Measurements from ENCODE around the gene THBD.

THBD gene

DNA sequence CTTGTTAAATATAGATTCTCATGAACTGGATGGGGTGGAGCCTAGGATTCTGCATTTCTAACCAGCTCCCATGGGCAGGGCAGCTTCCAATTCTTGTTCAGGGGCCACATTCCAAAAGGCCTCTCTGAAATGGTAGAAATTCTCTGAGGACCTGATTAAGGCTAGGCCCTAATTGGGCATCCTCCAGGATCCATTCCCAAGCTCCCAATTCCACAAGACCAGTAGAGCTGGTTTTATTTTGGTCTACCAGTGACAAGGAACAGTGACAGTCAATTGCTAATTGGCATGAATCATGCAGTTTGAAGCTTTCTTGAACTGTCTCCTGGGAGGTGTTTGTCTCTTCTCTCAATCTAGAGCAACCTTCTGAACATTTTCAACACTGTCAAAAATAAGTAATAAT, 3.0 kb downstream of the THBD start:
- no peak for TF ChIP-seq POLR2A (IDR thresholded peaks at IDR 0.05; ENCODE audit: low read depth, low read length)
- no peak for DNase-seq (ENCODE audit: insufficient read length, low spot score)
- FAIRE-seq, result no peak

DNA sequence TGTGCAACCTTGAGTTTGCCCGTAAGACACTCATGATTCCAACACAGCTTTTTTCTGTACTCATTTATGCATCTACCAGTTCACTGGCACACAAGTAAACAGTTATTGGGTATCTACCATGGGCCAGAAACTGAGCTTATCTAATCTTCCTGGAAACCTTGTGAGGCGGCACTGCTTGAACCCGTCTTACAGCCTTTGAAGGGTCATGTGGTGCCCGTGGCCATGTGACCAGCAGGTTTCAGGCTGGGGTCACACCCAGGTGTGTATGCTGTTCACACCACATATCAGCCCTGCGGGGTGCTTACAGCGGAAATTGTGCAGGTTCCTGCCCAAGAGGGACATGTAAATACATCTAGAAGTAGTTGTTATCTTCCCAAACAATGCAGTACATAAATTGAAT, 6.1 kb downstream of the THBD start:
- FAIRE-seq, result no peak
- no peak for DNase-seq (ENCODE audit: insufficient read length, low spot score)
- TF ChIP-seq POLR2A (IDR thresholded peaks at IDR 0.05; ENCODE audit: low read depth, low read length), result no peak

DNA sequence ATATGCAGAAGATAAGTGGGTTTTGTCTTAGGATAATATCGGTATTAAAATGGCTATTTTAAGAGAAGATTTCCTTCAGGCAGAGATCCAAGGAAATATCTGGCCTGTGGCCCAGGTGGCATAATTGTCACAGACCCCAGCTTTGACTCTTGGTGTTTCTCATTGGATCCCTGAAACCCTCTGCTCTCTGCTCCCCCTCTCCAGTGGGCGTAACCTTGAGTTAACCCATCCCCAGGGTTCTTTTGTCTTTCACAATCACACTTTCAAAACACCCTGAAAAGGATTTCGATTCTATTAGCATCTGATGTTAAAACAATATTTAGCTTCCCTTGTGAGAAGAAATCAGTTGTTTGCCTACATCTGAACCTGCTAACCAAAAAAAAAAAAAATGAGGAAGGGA, 7.2 kb downstream of the THBD start:
- FAIRE-seq, result no peak
- DNase-seq (ENCODE audit: insufficient read length, low spot score), result no peak
- no peak for TF ChIP-seq POLR2A (IDR thresholded peaks at IDR 0.05; ENCODE audit: low read depth, low read length)

DNA sequence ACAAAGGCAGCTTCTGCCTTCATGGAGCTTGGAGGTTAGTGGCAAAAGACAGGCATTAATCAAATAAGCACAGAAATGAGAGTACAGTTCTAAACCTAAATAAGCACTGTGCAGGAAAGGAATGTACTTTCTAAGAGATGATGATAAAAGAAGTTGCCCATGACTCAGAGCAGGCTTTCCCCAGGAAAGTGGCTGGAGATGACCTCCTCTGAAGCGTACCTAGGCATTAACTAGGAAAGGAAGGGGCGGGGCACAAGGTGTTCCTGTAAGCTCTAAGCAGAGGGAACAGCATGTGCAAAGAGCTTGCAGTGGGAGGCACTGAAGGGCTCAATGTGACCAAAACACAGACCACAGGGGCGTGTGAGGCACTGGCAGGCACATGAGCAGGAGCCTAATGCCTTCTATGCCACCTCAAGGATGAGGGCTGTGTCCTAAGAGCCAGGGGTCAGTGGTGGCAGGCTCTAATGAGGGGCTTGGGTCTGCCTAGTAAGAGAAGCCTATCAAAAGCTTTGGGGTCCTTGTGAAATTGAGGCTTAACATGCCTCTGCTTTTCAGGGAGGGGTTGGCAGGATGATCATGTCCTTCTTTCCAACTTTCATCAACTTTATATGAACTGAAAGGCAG, 9.5 kb downstream of the THBD start:
- no peak for DNase-seq (ENCODE audit: insufficient read length, low spot score)
- FAIRE-seq, result no peak
- no peak for TF ChIP-seq POLR2A (IDR thresholded peaks at IDR 0.05; ENCODE audit: low read depth, low read length)

DNA sequence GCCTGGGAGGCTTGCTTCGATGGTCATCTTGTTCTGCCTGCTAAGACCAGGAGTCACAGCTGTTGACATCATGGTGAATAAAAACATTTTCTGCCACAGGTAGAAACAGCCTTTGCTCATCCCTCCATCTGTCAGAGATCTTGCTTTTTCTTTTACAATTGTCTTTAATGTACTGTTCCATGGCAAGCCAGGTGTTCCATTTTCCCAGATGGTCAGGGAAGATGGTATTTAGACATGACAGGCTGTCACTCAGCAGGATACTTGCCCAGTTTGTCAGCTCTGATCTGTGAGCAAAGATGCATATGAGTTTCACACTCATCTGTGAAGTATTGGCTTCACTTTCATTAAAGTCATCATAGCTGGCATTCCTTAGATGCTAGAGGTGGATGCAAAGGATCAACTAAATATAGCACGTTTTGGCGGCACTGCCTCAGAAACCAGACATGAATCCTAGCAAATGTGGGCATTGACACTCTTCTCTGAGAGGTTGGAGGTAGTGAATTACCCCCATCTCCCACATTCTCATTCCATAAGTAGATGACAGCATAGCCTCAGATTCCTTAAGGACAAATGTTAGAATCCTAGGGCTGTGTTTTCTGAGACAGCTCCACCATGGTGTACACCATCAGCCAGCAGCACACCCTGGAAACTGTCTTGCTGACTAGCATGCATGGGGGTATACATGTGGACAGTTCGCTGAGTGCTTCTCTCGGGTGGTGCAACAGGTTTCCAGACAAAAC, 10.2 kb downstream of the THBD start:
- no peak for TF ChIP-seq POLR2A (IDR thresholded peaks at IDR 0.05; ENCODE audit: low read depth, low read length)
- no peak for FAIRE-seq
- DNase-seq (ENCODE audit: insufficient read length, low spot score), result no peak

DNA sequence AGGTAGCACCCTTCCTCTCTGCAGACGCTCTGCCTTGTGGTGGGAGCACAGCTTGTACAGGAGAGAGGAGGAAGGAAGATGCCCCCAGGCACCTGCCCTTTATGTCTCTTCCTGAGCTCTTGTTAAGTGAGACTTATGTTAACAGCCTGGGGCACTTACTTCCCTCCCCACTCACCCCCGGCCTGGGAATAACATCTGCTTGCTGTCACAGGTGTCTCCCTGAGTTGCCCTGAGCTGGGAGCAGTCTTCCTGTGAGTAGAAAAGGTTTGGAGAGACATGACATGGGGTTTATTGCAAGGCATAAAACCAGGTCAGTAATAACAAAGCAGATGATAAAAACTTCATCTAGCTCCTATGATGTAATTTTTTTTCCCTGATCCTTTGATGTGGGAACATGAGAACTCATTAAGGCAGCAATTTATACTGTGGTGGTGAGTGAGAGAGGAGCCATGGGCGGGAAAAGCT, 12.4 kb downstream of the THBD start:
- TF ChIP-seq POLR2A (IDR thresholded peaks at IDR 0.05; ENCODE audit: low read depth, low read length), result no peak
- FAIRE-seq (no peak), DNase-seq (ENCODE audit: insufficient read length, low spot score) (no peak)

DNA sequence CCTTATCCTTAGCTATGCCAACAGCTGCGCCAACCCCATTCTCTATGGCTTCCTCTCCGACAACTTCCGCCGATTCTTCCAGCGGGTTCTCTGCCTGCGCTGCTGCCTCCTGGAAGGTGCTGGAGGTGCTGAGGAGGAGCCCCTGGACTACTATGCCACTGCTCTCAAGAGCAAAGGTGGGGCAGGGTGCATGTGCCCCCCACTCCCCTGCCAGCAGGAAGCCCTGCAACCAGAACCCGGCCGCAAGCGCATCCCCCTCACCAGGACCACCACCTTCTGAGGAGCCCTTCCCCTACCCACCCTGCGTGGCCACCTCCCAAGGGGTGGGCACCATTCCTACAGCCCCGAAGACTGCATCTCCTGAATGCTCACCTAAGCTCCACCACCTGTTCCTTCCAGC, 13.1 kb downstream of the THBD start:
- no peak for TF ChIP-seq POLR2A (IDR thresholded peaks at IDR 0.05; ENCODE audit: low read depth, low read length)
- FAIRE-seq, result no peak
- DNase-seq (ENCODE audit: insufficient read length, low spot score), result no peak

DNA sequence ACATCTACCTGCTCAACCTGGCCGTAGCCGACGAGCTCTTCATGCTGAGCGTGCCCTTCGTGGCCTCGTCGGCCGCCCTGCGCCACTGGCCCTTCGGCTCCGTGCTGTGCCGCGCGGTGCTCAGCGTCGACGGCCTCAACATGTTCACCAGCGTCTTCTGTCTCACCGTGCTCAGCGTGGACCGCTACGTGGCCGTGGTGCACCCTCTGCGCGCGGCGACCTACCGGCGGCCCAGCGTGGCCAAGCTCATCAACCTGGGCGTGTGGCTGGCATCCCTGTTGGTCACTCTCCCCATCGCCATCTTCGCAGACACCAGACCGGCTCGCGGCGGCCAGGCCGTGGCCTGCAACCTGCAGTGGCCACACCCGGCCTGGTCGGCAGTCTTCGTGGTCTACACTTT, 13.7 kb downstream of the THBD start:
- TF ChIP-seq POLR2A (IDR thresholded peaks at IDR 0.05; ENCODE audit: low read depth, low read length), result no peak
- DNase-seq (ENCODE audit: insufficient read length, low spot score) (no peak), FAIRE-seq (no peak)

DNA sequence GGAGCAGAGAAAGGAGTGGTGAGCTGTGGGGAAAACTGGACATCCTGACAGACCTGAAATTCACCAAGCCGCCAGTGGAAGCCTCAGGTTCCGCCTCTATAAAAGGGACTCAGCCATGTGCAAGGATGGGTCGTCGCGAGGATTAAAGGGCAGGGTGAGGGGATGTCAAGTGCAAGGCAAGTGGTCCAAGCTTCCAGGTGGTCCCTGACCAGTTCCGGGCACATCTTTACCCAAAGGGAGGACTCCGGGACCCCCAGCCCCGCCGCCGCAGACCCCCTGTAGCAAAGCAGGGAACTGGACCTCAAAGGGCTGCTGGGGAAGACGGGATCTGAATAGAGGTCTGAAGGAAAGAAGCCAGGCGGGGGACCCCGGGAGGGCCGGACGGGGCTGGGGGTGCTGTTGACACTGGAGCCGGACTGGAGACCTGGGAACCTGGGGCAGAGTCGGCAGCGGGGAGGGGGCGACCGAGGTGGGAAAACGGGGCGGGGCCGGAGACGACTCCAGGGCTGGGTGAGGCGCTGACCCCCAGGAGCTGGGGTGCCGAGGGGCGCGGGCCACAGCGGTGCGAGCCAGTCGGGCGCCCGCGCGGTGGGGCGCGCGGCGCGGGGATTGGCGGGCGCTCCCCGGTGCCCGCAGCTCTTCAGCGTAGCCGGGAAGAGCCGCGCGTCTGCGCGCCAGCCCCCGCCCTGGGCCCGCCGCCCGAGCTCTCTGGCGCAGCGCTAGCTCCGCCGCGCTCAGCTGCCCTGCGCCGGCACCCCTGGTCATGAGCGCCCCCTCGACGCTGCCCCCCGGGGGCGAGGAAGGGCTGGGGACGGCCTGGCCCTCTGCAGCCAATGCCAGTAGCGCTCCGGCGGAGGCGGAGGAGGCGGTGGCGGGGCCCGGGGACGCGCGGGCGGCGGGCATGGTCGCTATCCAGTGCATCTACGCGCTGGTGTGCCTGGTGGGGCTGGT, 14.5 kb downstream of the THBD start, which contains the start of gene SSTR4:
SSTR4 (plus strand) TSS at position 592 of the 951 bp plus-strand sequence; CDS start at position 764, 172 bp downstream.
- FAIRE-seq (no peak), DNase-seq (ENCODE audit: insufficient read length, low spot score) (no peak)

DNA sequence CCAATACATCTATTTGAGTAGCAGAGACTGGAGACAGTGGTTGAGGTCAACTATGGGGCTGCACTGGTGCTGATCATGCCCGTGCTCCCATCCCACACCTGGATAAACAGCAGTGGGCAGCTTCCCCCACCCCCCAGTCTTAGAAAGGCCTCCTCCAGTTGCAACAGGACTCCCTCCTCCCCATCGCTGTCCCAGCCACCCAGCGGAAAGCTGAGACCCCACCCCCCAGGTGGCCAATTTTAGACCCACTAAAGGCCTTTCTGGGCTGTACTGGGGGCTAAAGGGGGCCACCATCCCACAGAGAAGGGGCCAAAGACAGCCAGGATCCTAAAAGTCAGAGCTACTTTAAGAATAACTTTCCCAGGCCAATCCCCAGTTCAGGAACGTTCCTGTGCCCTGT, 15.6 kb downstream of the THBD start:
- TF ChIP-seq POLR2A (IDR thresholded peaks at IDR 0.05; ENCODE audit: low read depth, low read length), result no peak

More for the DNA sequence above, 14.5 kb downstream of the THBD start, which contains the start of gene SSTR4:
- no peak for TF ChIP-seq POLR2A (IDR thresholded peaks at IDR 0.05; ENCODE audit: low read depth, low read length)

DNA sequence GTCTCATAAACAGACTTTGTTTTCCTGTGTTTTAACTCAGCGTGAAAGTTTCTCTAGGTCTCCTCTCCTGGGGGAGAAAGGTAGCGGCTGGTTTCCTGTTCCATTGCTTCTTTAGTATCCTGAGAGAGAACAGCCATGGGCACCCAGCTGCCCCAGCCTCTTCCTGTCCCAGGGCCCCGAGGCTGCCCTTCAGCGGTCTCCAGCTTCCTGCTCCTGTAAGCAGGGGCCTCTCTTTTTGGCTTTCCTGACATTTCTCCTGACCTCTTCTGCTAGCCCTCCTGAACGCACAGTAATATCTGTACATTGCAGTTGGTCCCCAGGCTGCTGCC, 16.8 kb downstream of the THBD start:
- FAIRE-seq (no peak), DNase-seq (ENCODE audit: insufficient read length, low spot score) (no peak)
- no peak for TF ChIP-seq POLR2A (IDR thresholded peaks at IDR 0.05; ENCODE audit: low read depth, low read length)

More for the DNA sequence above, 15.6 kb downstream of the THBD start:
- DNase-seq (ENCODE audit: insufficient read length, low spot score), result no peak
- no peak for FAIRE-seq

DNA sequence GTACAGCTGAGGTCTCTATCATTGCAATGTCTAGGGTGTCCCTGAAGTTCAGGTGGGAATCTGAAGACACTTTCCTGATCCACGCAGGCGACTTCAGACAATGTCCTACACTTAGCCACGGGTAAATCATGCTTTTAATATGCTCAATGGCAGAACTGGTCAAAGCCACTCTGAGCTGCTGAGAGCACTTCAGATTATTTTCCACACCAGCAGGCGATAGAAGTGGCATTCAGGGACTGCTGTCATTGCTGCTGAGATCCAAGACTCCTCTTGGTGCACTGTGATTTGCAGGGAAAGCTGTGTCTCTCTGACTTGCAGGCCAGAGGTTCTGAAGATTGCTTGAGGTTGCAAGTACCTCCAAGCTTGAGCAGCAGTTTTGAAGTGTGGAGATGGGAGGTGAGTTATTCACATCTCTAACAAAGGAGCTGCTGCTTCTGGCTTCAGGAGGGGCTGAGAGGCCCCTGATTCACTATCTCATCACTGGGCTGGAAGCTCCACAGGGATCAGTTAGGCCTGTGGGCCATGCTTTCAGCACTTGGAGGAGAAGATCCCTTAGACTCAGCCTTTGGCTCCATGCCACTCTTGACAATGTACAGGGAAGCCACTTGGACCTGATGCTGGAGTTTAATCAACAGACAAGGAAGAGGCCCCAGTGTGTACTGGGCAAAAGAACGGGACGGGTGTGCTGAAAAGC, 17.3 kb downstream of the THBD start:
- FAIRE-seq, result no peak
- no peak for TF ChIP-seq POLR2A (IDR thresholded peaks at IDR 0.05; ENCODE audit: low read depth, low read length)
- no peak for DNase-seq (ENCODE audit: insufficient read length, low spot score)

DNA sequence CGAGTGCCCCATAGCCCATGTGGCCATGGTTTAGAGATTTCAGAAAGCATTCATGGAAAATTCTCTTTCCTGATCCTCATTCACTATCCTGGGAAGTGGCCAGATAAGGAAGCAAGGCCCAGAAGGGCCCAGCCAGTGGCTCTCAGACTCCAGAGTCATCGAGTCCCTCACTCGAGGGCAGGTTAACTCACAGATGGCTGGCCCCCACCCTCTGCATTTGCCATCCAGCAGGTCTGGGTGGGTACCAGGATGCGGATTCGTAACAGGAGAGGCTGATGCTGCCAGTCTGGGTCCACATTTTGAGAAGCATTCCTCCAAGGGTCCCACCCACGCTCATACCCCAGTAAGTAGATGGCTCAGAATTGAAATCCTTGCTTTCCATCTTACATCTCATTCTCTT, 18.1 kb downstream of the THBD start:
- DNase-seq (ENCODE audit: insufficient read length, low spot score) (no peak), FAIRE-seq (no peak)
- no peak for TF ChIP-seq POLR2A (IDR thresholded peaks at IDR 0.05; ENCODE audit: low read depth, low read length)
